Tibial artery (tissue), 4 donors: ENCODE results near the gene TFB2M.

Experiments
- DNase-seq, 2 donors: peaks; one replicate each; pipeline ENCODE4 v3.0.0-alpha.2; 2019
- H3K27ac ChIP-seq, 2 donors: fragments of 200-600 bp; sonication (generic) in 1 of 2; 1 replicate in 1 of 2; 2 replicates in 1 of 2; pipeline ENCODE4 v1.5.1; 2018 to 2019; ENCODE audit warnings: mild to moderate bottlenecking in 1 of 2
- H3K27me3 ChIP-seq, 2 donors: fragments of 200-600 bp; sonication (generic) in 1 of 2; one replicate each; pipeline versions ENCODE4 v1.5.1 to v1.6.0; 2016 to 2019
- H3K36me3 ChIP-seq, 3 donors: fragments of 200-600 bp; sonication (generic) in 2 of 3; one replicate each; pipeline ENCODE4 v1.5.1; 2016 to 2019; ENCODE audit warnings: mild to moderate bottlenecking in 2 of 3
- H3K4me1 ChIP-seq, 4 donors: fragments of 200-600 bp; sonication (generic) in 2 of 4; 1 replicate in 3 of 4; 2 replicates in 1 of 4; pipeline ENCODE4 v1.5.1; 2016 to 2019
- H3K4me3 ChIP-seq, 2 donors: fragments of 200-600 bp; sonication (generic) in 1 of 2; 1 replicate in 1 of 2; 2 replicates in 1 of 2; pipeline ENCODE4 v1.5.1; 2018 to 2019; ENCODE audit warnings: mild to moderate bottlenecking in 2 of 2
- H3K9me3 ChIP-seq, 3 donors: fragments of 200-600 bp; sonication (generic) in 1 of 3; one replicate each; pipeline ENCODE4 v1.5.1; 2016 to 2019
- intact Hi-C: fragments of 100-400 bp; cut with DNase I; formaldehyde crosslinking; loops from one replicate; pipeline ENCODE4 v1.15.0; 2023; ENCODE audit warnings: low total_unique reads
- TF ChIP-seq, protein P1 (sequence below), 2 experiments: fragments of 200-600 bp in 1 of 2; fragments of 450-650 bp in 1 of 2; IDR thresholded peaks; one replicate each; pipeline ENCODE4 v1.5.1; 2017 to 2019; ENCODE audit warnings: antibody characterized with exemption in 2 of 2, mild to moderate bottlenecking in 1 of 2, moderate library complexity in 1 of 2

TFB2M gene

GRCh38 chr1:246512230-246512629 lies 53.8 kb downstream of the TFB2M start:
- intact Hi-C loops: no loop called here
- Histone ChIP-seq H3K4me1 (peaks cover 0 to 4% (median 1%) of the 10 kb centered on the region in 4 donors), H3K36me3 (no peaks in the 10 kb centered on the region), H3K27ac (no peak overlapping the region), H3K4me3 (no peak overlapping the region), H3K27me3 (no peaks in the 10 kb centered on the region), H3K9me3 (peaks cover 6 to 38% (median 35%) of the 10 kb centered on the region in 3 donors)
- TF ChIP-seq, protein P1, sequence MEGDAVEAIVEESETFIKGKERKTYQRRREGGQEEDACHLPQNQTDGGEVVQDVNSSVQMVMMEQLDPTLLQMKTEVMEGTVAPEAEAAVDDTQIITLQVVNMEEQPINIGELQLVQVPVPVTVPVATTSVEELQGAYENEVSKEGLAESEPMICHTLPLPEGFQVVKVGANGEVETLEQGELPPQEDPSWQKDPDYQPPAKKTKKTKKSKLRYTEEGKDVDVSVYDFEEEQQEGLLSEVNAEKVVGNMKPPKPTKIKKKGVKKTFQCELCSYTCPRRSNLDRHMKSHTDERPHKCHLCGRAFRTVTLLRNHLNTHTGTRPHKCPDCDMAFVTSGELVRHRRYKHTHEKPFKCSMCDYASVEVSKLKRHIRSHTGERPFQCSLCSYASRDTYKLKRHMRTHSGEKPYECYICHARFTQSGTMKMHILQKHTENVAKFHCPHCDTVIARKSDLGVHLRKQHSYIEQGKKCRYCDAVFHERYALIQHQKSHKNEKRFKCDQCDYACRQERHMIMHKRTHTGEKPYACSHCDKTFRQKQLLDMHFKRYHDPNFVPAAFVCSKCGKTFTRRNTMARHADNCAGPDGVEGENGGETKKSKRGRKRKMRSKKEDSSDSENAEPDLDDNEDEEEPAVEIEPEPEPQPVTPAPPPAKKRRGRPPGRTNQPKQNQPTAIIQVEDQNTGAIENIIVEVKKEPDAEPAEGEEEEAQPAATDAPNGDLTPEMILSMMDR (IDR thresholded peaks at IDR 0.05): no peak
- DNase-seq: no peak

DNA sequence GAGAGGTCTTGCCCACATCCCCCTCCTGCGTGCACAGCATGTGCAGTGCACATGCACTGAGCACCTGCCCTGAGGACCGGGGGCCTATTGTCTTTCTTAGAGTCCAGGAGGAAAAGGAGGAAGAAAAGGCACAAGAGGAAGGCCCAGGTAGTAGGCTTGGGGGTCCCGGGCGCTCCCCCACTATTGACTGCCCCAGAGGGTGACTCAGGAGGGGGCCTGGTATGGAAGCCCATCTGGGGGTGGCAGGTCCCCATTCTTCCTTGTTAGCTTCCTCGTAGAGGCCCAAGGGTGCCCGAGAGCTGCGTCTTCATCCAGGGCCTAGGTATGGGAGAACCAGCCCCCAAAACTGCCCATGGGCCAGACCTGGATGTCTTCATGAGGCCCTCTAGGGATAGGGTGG lies 54.9 kb downstream of the TFB2M start:
- intact Hi-C loops: no loop called here

GRCh38 chr1:246510147-246511030 lies 55.7 kb downstream of the TFB2M start:
- no peak overlapping the region for H3K27ac ChIP-seq
- no peaks in the 10 kb centered on the region for H3K36me3 ChIP-seq
- TF ChIP-seq, protein P1 (IDR thresholded peaks at IDR 0.05): no peak
- H3K27me3 ChIP-seq: no peaks in the 10 kb centered on the region
- peaks cover 0 to 22% (median 17%) of the 10 kb centered on the region in 3 donors for H3K9me3 ChIP-seq
- DNase-seq: no peak
- peaks cover 0 to 13% (median 9%) of the 10 kb centered on the region in 4 donors for H3K4me1 ChIP-seq
- intact Hi-C loops: no loop called here
- no peak overlapping the region for H3K4me3 ChIP-seq

More for the DNA sequence above, 54.9 kb downstream of the TFB2M start:
- Histone ChIP-seq H3K4me1 (peaks cover 0 to 11% (median 7%) of the 10 kb centered on the region in 4 donors), H3K4me3 (no peak overlapping the region), H3K27me3 (no peaks in the 10 kb centered on the region), H3K27ac (no peak overlapping the region), H3K36me3 (no peaks in the 10 kb centered on the region), H3K9me3 (peaks cover 6 to 29% (median 25%) of the 10 kb centered on the region in 3 donors)
- DNase-seq: no peak
- TF ChIP-seq, protein P1 (IDR thresholded peaks at IDR 0.05): no peak

- no peaks in the 10 kb centered on the region for H3K27me3 ChIP-seq
- H3K27ac ChIP-seq: no peak overlapping the region
- peaks cover 0 to 13% (median 9%) of the 10 kb centered on the region in 4 donors for H3K4me1 ChIP-seq
- H3K36me3 ChIP-seq: no peaks in the 10 kb centered on the region
- peaks cover 0 to 9% (median 6%) of the 10 kb centered on the region in 3 donors for H3K9me3 ChIP-seq
- DNase-seq: no peak
- intact Hi-C loops: loop anchor here (10.0 kb wide), 1 partner anchor 56 kb away; the partner anchor contains the start of genes CNST and TFB2M
- TF ChIP-seq, protein P1 (IDR thresholded peaks at IDR 0.05): no peak
- no peak overlapping the region for H3K4me3 ChIP-seq
Observed at GRCh38 chr1:246508897-246509688, 57.0 kb downstream of the TFB2M start.

GRCh38 chr1:246506674-246507481 lies 59.2 kb downstream of the TFB2M start, which contains the start of gene SMYD3:
SMYD3 (minus strand) TSS chr1:246507279.
- TF ChIP-seq, protein P1 (IDR thresholded peaks at IDR 0.05): peak in 1 of 2 experiments; percentile 4
- intact Hi-C loops: loop anchor here (10.0 kb wide), 1 partner anchor 58 kb away; the partner anchor contains the start of genes CNST and TFB2M

More at GRCh38 chr1:246506674-246507481, 59.2 kb downstream of the TFB2M start, which contains the start of gene SMYD3:
- Histone ChIP-seq H3K4me3 (peak within 1 kb of the TSS; percentile 91 to 95), H3K36me3 (no peaks in the 10 kb centered on the region), H3K4me1 (peaks cover 0 to 13% (median 9%) of the 10 kb centered on the region in 4 donors), H3K27me3 (no peaks in the 10 kb centered on the region), H3K27ac (peak within 1 kb of the TSS; percentile 59 to 71), H3K9me3 (no peaks in the 10 kb centered on the region)
- peak in 1 of 2 donors; percentile 45 for DNase-seq
